ENCODE data around the gene ADAM10.

The ADAM10 gene

DNA sequence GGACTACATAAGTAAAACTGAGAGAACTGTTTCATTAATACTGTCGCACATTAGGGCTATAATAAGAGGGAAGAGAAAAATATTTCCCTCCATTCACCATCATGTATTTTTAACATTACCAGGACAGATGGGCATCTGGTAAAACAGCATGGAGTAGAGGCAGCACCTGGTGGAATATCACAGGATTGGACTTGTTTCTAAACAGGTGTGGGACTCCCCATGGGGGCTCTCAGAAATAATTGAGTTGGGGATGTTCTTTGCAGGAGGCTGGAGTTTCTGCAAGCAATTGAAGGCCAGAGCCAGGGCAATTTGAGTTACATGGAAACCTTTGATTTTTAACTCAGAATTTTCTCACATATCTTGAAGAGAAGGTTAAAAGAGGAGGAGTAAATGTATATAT lies 13.2 kb upstream of the ADAM10 start:
- H4K91ac ChIP-seq (ENCODE audit: low read depth, low read length, poor library complexity): no peak overlapping the region
- no peaks in the 10 kb centered on the region for H3K27me3 ChIP-seq (ENCODE audit: control insufficient read depth in 3 of 3, insufficient read depth in 3 of 3, low read depth in 1 of 3, low read length in 3 of 3)
- no peak overlapping the region for H3K18ac ChIP-seq (ENCODE audit: low read length)
- no peak overlapping the region for H3K4me3 ChIP-seq (ENCODE audit: low read length in 2 of 2)
- H3K27ac ChIP-seq (replicated peaks; ENCODE audit: low read length): no peak overlapping the region
- H3K14ac ChIP-seq (ENCODE audit: low read length): no peak overlapping the region
- H3K9me3 ChIP-seq (replicated peaks in 1 of 2; ENCODE audit: control insufficient read depth in 2 of 2, insufficient read depth in 1 of 2, low read depth in 1 of 2, low read length in 2 of 2): no peaks in the 10 kb centered on the region
- H2AK5ac ChIP-seq (ENCODE audit: low read depth, low read length): no peak overlapping the region
- no peak overlapping the region for H2AFZ ChIP-seq (ENCODE audit: low read length)
- H3K4me2 ChIP-seq (ENCODE audit: insufficient read depth, low read length, poor library complexity, severe bottlenecking): no peak overlapping the region
- H2BK15ac ChIP-seq (ENCODE audit: low read length): no peak overlapping the region
- WGBS, 2 donors (ENCODE audit: extremely low coverage in 2 of 2, insufficient read length in 2 of 2, insufficient replicate concordance in 1 of 2): no CpG with 5 or more reads among the region's 1 CpG
- no peak overlapping the region for H3K9ac ChIP-seq (ENCODE audit: low read depth, low read length, poor library complexity)
- no peaks in the 10 kb centered on the region for H3K79me1 ChIP-seq (ENCODE audit: low read depth, low read length)
- H3K23ac ChIP-seq (ENCODE audit: low read depth, low read length, poor library complexity): no peak overlapping the region
- no peaks in the 10 kb centered on the region for H3K36me3 ChIP-seq (replicated peaks in 1 of 2; ENCODE audit: control insufficient read depth in 2 of 2, insufficient read depth in 2 of 2, low read length in 2 of 2)
- H3K4me1 ChIP-seq (ENCODE audit: control insufficient read depth in 2 of 2, insufficient read depth in 1 of 2, low read depth in 1 of 2, low read length in 2 of 2): no peaks in the 10 kb centered on the region
- no peak overlapping the region for H2BK12ac ChIP-seq (ENCODE audit: low read length)
- H3K4ac ChIP-seq (ENCODE audit: low read length): no peak overlapping the region
- DNase-seq (ENCODE audit: low spot score): no peak
- no peak overlapping the region for H4K8ac ChIP-seq (ENCODE audit: low read depth, low read length)
- no peak overlapping the region for H2BK120ac ChIP-seq (ENCODE audit: low read depth, low read length)
- H2BK5ac ChIP-seq (ENCODE audit: low read length): no peak overlapping the region

DNA sequence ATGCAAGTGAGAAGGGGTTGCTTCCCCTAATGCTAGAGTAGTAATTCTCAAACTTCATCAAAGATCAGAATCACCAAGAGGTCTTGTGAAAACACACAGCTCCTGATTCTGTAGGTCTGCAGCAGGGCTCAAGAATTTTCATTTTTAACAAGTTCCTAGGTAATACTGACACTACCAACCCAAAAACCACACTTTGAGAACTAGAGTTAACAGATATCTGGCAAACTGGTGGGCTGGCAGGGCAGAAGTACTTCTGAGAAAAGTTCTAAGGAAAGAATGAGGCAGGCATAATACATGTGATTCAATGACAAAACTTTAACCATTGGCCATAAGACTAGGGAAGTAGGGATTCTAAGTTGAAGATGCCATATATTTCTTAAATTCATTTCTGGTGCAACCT lies 12.8 kb upstream of the ADAM10 start:
- H2BK120ac ChIP-seq (ENCODE audit: low read depth, low read length): no peak overlapping the region
- H3K9ac ChIP-seq (ENCODE audit: low read depth, low read length, poor library complexity): no peak overlapping the region

DNA sequence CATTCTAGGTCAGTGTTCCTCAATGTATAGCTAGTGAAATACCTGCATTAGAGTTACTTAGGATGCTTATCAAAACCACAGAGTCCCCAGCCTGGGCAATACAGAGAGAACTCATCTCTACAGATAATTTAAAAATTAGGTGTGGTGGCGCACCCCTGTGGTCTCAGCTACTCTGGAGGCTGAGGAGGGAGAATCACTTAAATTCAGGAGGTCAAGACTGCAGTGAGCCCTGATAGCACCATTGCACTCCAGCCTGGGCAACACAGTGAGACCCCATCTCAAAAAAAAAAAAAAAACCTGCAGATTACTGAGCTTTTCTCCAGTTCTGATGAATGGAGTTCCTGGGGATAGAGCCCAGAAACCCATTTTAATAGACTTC lies 11.5 kb upstream of the ADAM10 start:
- H3K27ac ChIP-seq (replicated peaks; ENCODE audit: low read length): no peak overlapping the region
- no peak overlapping the region for H3K4me2 ChIP-seq (ENCODE audit: insufficient read depth, low read length, poor library complexity, severe bottlenecking)
- no peaks in the 10 kb centered on the region for H3K79me1 ChIP-seq (ENCODE audit: low read depth, low read length)
- no peak overlapping the region for H4K8ac ChIP-seq (ENCODE audit: low read depth, low read length)
- no peak overlapping the region for H2BK15ac ChIP-seq (ENCODE audit: low read length)
- H3K14ac ChIP-seq (ENCODE audit: low read length): no peak overlapping the region
- no peaks in the 10 kb centered on the region for H3K27me3 ChIP-seq (ENCODE audit: control insufficient read depth in 3 of 3, insufficient read depth in 3 of 3, low read depth in 1 of 3, low read length in 3 of 3)
- H3K4ac ChIP-seq (ENCODE audit: low read length): no peak overlapping the region
- no peak overlapping the region for H2AK5ac ChIP-seq (ENCODE audit: low read depth, low read length)
- H3K23ac ChIP-seq (ENCODE audit: low read depth, low read length, poor library complexity): no peak overlapping the region
- H2BK12ac ChIP-seq (ENCODE audit: low read length): no peak overlapping the region
- no peaks in the 10 kb centered on the region for H3K9me3 ChIP-seq (replicated peaks in 1 of 2; ENCODE audit: control insufficient read depth in 2 of 2, insufficient read depth in 1 of 2, low read depth in 1 of 2, low read length in 2 of 2)
- no peak overlapping the region for H3K9ac ChIP-seq (ENCODE audit: low read depth, low read length, poor library complexity)
- no peaks in the 10 kb centered on the region for H3K36me3 ChIP-seq (replicated peaks in 1 of 2; ENCODE audit: control insufficient read depth in 2 of 2, insufficient read depth in 2 of 2, low read length in 2 of 2)
- no peak overlapping the region for H2BK5ac ChIP-seq (ENCODE audit: low read length)
- no peak for DNase-seq (ENCODE audit: low spot score)
- no CpG with 5 or more reads among the region's 1 CpG for WGBS, 2 donors (ENCODE audit: extremely low coverage in 2 of 2, insufficient read length in 2 of 2, insufficient replicate concordance in 1 of 2)
- no peak overlapping the region for H4K91ac ChIP-seq (ENCODE audit: low read depth, low read length, poor library complexity)
- no peak overlapping the region for H3K18ac ChIP-seq (ENCODE audit: low read length)
- H2AFZ ChIP-seq (ENCODE audit: low read length): no peak overlapping the region
- no peak overlapping the region for H3K4me3 ChIP-seq (ENCODE audit: low read length in 2 of 2)
- no peak overlapping the region for H2BK120ac ChIP-seq (ENCODE audit: low read depth, low read length)
- H3K4me1 ChIP-seq (ENCODE audit: control insufficient read depth in 2 of 2, insufficient read depth in 1 of 2, low read depth in 1 of 2, low read length in 2 of 2): no peaks in the 10 kb centered on the region

More for the DNA sequence above, 12.8 kb upstream of the ADAM10 start:
- H2BK15ac ChIP-seq (ENCODE audit: low read length): no peak overlapping the region
- H3K36me3 ChIP-seq (replicated peaks in 1 of 2; ENCODE audit: control insufficient read depth in 2 of 2, insufficient read depth in 2 of 2, low read length in 2 of 2): no peaks in the 10 kb centered on the region
- no peak overlapping the region for H3K4me3 ChIP-seq (ENCODE audit: low read length in 2 of 2)
- no peak overlapping the region for H3K27ac ChIP-seq (replicated peaks; ENCODE audit: low read length)
- H2AK5ac ChIP-seq (ENCODE audit: low read depth, low read length): no peak overlapping the region
- no peaks in the 10 kb centered on the region for H3K27me3 ChIP-seq (ENCODE audit: control insufficient read depth in 3 of 3, insufficient read depth in 3 of 3, low read depth in 1 of 3, low read length in 3 of 3)
- H2AFZ ChIP-seq (ENCODE audit: low read length): no peak overlapping the region
- H3K4me1 ChIP-seq (ENCODE audit: control insufficient read depth in 2 of 2, insufficient read depth in 1 of 2, low read depth in 1 of 2, low read length in 2 of 2): no peaks in the 10 kb centered on the region
- no peaks in the 10 kb centered on the region for H3K9me3 ChIP-seq (replicated peaks in 1 of 2; ENCODE audit: control insufficient read depth in 2 of 2, insufficient read depth in 1 of 2, low read depth in 1 of 2, low read length in 2 of 2)
- H4K91ac ChIP-seq (ENCODE audit: low read depth, low read length, poor library complexity): no peak overlapping the region
- H3K14ac ChIP-seq (ENCODE audit: low read length): no peak overlapping the region
- H3K4me2 ChIP-seq (ENCODE audit: insufficient read depth, low read length, poor library complexity, severe bottlenecking): no peak overlapping the region
- no peak for DNase-seq (ENCODE audit: low spot score)
- H3K18ac ChIP-seq (ENCODE audit: low read length): no peak overlapping the region
- H2BK12ac ChIP-seq (ENCODE audit: low read length): no peak overlapping the region
- no peak overlapping the region for H4K8ac ChIP-seq (ENCODE audit: low read depth, low read length)
- no peak overlapping the region for H2BK5ac ChIP-seq (ENCODE audit: low read length)
- H3K23ac ChIP-seq (ENCODE audit: low read depth, low read length, poor library complexity): no peak overlapping the region
- no peak overlapping the region for H3K4ac ChIP-seq (ENCODE audit: low read length)
- no peaks in the 10 kb centered on the region for H3K79me1 ChIP-seq (ENCODE audit: low read depth, low read length)

DNA sequence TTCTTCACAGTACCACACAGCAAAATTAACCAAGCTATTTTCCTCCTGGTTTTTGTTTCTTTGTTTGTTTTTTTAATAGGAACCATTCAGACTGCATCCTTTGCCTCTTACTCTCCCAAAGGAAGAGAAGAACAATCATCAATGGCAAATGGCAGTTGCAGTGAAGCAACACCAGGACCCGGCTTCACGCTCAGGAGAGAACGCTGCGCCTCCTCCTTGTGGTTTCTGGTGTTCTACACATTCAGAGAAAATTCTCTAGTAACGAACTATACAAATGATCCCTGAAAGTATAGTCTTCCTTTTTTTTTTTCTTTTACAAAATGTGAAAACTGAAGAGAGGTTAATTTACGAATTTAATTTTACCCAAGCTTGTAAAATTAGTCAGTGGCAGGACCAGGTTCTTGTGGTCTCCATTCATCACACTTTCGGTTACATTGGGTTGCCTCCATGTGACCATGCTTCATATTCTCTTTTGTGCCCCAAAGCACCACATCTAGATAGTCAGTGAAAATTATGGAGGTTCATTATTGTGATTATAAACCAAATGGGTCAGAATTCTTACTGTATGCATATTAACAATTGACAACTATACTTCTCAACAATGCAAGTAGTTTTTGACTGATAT lies 11.0 kb upstream of the ADAM10 start:
- H3K14ac ChIP-seq (ENCODE audit: low read length): no peak overlapping the region
- no peak overlapping the region for H2AK5ac ChIP-seq (ENCODE audit: low read depth, low read length)
- no peak overlapping the region for H3K4me3 ChIP-seq (ENCODE audit: low read length in 2 of 2)
- no peaks in the 10 kb centered on the region for H3K27me3 ChIP-seq (ENCODE audit: control insufficient read depth in 3 of 3, insufficient read depth in 3 of 3, low read depth in 1 of 3, low read length in 3 of 3)
- no peaks in the 10 kb centered on the region for H3K79me1 ChIP-seq (ENCODE audit: low read depth, low read length)
- H3K4me2 ChIP-seq (ENCODE audit: insufficient read depth, low read length, poor library complexity, severe bottlenecking): no peak overlapping the region
- DNase-seq (ENCODE audit: low spot score): no peak
- WGBS, 2 donors (ENCODE audit: extremely low coverage in 2 of 2, insufficient read length in 2 of 2, insufficient replicate concordance in 1 of 2): no CpG with 5 or more reads among the region's 7 CpGs
- no peak overlapping the region for H4K8ac ChIP-seq (ENCODE audit: low read depth, low read length)
- no peak overlapping the region for H3K4ac ChIP-seq (ENCODE audit: low read length)
- H3K9ac ChIP-seq (ENCODE audit: low read depth, low read length, poor library complexity): no peak overlapping the region
- no peak overlapping the region for H3K27ac ChIP-seq (replicated peaks; ENCODE audit: low read length)
- H3K4me1 ChIP-seq (ENCODE audit: control insufficient read depth in 2 of 2, insufficient read depth in 1 of 2, low read depth in 1 of 2, low read length in 2 of 2): no peaks in the 10 kb centered on the region
- no peak overlapping the region for H2BK15ac ChIP-seq (ENCODE audit: low read length)
- H2AFZ ChIP-seq (ENCODE audit: low read length): no peak overlapping the region
- no peak overlapping the region for H2BK12ac ChIP-seq (ENCODE audit: low read length)
- no peaks in the 10 kb centered on the region for H3K9me3 ChIP-seq (replicated peaks in 1 of 2; ENCODE audit: control insufficient read depth in 2 of 2, insufficient read depth in 1 of 2, low read depth in 1 of 2, low read length in 2 of 2)
- H3K36me3 ChIP-seq (replicated peaks in 1 of 2; ENCODE audit: control insufficient read depth in 2 of 2, insufficient read depth in 2 of 2, low read length in 2 of 2): no peaks in the 10 kb centered on the region
- no peak overlapping the region for H3K18ac ChIP-seq (ENCODE audit: low read length)
- H2BK120ac ChIP-seq (ENCODE audit: low read depth, low read length): no peak overlapping the region
- no peak overlapping the region for H3K23ac ChIP-seq (ENCODE audit: low read depth, low read length, poor library complexity)
- H2BK5ac ChIP-seq (ENCODE audit: low read length): no peak overlapping the region
- H4K91ac ChIP-seq (ENCODE audit: low read depth, low read length, poor library complexity): no peak overlapping the region
